GM18526 (cell line): Measurements from ENCODE around the gene PGA5.

ENCODE experiments used
- POLR2A ChIP-seq: IDR thresholded peaks from 3 replicates; pipeline ENCODE4 v1.6.1; 2011; ENCODE audit not compliant: insufficient read length; ENCODE audit errors: extremely low read depth

PGA5 gene

DNA sequence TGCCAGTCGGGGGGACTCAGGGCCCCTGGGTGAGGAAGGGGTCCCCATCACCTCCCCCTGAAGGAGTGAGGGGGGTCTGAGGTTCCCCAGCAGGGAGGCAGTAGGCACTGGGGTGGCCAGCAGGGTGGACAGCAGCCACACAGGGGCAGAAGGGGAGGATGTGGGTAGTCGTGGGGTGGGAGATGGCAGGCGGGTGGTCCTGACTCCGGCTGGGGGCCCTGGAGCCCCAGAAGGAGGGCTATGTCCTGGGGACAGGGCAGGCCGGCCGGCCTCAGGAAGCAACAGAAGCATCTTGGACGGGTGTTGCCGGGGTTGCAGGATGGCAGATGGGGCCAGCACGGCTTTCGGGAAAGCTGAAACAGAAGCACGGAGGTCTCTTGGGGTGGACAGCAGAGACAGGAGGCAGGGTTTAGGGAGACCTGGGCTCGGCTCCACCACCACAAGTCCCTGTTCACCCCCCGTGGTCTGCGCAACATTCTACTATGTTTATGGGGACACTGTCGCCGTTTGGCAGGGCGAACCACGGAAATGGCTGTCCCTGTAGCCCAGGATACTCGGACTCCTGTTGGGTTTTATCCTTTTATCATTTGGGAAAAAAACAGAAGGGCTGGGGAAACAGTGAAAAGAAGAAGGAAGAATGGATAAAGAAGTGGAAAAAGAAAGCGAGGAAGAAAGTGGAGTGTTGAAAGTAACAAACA lies 40.1 kb downstream of the PGA5 start:
- TF ChIP-seq POLR2A: no peak

DNA sequence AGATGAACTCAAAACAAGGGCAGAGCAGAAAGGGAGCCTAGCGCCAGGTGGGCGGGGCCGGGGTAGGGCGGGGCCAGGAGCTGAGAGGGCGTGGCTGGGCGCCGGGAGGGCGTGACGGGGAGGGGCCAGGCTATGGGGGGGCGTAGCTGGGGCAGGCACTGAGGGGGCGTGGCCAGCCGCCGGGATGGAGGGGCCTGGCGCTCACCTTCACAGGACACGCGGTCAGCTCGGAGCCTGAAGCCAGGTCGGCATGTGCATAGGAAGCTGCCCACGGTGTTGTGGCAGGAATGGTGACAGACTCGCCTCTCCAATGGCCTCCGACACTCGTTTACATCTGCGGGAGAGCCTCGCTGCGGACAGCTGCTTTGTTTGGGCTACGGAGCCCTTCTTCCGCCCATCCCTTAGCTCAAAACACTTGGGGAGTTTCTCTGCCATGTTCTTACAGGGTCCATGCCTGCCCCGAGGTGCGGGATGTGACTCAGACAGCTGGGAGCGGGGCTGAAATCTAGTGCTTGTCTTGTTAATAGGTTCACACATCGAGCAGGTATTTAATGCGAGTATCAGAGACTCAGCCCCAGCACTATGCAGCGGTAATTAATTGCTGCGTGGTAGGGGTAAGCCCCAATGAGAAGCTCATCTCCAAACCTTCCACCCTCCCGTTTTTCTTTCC lies 40.7 kb downstream of the PGA5 start:
- TF ChIP-seq POLR2A: no peak

DNA sequence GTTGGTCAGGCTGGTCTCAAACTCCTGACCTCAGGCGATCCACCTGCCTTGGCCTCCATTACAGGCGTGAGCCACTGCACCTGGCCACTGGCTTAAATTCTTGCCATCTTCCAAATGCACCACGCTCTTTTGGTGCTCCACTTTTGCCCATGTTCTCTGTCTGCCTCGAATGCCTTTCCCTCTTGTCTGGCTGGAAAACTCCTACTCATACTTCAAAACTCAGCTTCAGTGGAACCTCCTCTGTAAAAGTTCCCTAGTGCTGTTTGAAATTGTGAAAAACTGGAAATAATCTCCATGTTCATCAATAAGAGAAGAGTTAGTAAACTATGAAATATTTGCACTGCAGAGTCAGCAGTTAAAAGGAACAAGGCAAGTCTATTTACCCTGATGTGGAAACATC lies 42.6 kb downstream of the PGA5 start:
- TF ChIP-seq POLR2A: no peak

DNA sequence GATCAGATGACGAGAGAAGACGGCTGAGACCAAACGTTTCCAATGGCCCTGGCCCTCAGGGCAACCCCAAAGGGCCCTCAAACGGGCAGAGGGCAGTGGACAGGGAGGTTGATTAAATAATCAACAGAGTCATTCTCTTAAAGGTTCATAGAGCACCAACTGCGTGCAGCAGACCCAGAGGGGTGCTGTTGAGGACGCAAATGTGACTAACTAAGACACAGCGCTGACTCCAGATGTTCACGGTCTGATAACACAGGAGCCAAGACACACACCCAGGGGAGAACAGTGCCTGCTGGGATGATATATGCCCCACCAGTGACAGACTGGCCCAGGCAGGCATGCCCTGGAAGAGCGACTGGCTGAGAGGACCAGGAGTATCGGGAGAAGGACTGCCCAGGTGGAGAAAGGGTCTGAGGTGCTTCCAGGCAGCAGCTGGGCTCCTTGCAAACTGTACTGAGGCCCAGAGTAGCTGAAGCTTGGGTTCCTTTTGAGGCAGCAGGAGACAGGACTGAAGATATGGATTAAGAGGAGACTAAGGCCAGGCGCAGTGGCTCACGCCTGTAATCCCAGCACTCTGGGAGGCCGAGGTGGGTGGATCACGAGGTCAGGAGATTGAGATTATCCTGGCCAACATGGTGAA lies 46.5 kb downstream of the PGA5 start:
- TF ChIP-seq POLR2A: no peak

DNA sequence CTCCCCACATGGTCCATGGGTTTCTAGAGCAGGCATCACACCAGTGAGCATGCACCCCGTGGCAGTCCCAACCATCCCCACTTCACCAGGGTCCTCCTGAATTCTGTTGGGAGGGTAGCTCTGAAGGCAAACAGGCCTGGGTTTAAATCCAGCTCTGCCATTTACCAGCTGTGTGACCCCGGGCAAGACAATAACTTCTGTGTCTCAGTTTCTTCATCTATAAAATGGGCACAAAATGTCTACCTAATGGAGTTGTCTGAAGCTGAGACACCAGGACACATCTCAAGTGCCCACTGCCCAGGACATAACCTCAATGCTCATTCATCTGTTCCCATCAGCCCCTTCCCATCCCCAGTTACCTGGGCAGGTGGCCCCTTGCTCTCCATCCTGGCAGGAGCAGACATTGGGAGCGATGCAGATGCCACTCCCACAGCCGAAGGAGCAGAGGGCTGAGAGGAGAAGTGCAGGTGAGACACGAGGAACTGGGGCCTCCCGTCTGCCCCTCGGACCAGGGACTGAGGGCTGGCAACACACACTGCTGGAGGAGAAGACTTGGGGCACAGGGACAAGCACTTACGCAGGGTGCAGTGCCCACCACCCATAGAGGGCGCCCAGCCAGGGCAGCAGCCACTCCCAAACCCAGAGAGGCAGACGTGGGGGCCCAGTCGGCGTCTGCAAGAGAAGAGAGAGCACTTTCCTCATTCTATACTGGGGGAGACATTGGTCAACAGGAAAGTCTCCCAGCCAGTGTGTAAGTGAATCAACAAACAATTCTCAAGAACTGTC lies 50.1 kb downstream of the PGA5 start:
- no peak for TF ChIP-seq POLR2A

DNA sequence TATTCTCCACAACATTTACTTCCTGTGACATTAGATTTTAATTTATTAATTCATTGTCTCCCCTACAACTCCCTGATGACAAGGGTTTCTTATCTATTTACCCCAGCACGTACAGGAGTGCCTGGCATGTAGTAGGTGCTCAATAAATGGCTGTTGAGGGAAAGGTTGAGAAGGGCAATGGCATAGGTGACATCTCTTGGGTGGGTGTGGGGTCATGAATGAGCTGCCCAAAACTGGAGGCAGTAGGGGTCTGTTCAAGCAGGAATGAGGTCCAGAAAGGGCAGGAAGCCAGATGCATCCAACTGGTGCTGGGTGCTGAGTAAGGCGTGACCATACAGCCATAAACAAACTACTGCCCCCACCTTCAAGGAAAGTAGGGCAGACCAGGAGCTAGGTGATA lies 51.4 kb downstream of the PGA5 start:
- no peak for TF ChIP-seq POLR2A

DNA sequence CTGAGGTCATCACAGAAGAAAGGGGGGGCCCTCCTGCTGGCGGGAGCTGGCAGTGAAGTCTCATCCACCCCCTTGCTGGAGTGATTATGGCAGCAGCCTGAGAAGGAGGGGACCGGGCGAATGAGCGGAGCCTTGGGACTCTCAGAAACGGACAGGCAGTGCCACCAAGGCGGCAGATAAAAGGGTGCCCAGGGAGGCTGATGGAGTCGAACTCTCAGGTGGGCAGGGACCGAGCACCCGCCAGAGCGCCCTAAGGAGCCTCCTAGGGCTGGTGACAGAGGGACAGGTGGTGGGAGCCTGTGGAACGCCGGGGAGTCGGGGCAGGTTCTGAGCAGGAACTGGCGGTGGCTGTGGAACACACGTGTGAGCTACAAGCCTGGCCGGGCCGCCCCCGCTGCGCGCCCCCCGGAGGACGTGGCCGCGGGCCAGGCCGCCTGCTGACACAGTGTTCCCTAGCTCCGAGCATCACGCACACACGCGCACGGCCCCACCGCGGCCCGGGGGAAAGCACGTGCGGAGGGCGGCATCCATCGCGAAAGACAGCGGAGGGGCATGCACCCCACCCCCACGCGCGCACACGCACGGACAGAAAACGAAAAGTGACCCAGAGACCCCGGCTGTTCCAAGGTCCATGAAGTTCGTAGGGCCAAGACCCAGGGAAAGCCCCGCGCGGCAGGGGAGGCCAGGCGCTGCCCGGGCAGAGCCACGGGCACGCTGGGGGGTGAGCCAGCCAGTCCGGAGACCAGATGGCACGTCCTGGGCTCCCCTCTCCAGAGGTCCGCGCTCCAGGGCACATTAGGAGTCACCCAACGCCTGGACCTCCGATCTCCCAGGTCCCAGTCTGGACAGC lies 53.1 kb downstream of the PGA5 start:
- TF ChIP-seq POLR2A: no peak

DNA sequence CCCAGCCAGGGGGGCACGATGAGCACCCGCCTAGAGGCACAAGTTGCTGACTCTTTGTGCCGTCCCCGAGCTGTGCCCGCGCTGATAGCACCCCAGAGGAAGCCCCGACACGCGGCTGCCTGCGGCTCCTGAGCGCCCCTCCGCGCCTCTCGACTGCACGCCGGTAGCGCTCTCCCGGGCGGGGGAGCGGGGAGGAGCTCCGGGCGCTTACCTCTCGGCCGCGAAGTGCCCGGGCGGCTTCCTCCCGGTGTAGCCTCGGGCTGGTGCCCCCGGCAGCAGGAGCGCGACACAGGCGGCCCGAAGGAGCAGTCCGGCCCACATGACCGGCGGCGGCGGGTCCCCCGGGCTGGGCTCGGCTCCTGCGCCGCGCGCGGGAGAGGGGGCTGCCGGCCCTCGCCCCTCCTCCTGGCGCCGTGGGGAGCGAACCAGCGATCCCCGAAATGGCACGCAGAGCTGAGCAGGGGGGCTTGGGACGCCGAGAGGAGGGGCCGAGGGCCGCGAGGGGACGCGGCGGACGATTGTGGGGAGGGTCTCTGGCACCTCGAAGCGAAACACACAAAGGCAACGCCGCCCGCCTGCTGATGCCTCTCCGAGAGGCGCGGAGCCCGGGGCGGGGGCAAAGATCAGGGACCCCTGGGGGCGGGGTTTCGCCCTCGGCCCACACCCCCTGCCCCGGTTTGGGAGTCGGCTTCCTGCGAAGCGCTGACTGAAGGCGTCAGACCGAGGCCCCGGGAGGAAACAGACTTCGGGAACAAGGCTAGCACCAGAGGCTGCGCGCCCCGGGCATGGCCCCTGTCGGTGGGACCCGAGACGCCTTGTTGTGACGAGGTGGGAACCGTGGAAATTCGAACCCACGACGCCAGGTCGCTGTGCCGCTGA lies 54.0 kb downstream of the PGA5 start, which contains the start of gene VWCE:
Gene VWCE (minus strand): TSS at position 600 of the 879 bp plus-strand sequence. CDS start 279 bp downstream, at position 321.
- TF ChIP-seq POLR2A: peak; percentile 51

DNA sequence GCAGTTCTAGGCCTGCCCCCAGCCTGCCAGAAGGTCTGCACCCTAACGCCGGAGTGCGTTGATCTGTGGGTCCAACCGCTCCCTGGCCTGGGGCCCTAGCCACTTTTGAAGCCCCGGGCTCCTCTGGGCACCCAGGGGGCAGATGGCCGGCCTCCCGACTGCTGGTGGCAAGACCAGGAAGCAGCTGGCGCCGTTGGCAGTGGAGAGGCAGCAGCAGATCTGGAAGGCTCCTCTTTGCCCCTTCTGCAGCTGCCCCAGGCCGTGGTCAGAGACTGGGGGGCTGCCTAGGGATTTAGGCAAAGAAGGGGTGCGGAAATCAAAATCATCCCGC lies 54.6 kb downstream of the PGA5 start:
- TF ChIP-seq POLR2A: no peak

DNA sequence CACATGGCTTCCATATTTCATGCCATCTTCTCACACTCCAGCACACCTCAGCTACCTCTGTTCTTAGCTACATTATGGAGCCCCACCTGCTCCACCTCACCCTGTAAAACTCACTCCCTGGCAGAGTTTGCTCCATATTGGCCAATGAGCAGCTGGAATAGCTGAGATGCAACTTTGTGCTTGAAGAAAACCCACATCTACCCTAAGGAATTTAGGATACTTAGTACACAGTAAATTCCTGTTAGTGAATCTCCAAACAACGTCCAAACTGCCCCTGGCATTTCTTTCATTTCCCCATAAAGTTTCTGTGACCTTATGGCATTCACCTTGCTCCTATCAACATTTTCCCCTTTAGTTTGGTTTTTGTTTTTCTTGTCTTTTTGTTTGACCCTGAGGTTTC lies 56.4 kb downstream of the PGA5 start:
- no peak for TF ChIP-seq POLR2A

DNA sequence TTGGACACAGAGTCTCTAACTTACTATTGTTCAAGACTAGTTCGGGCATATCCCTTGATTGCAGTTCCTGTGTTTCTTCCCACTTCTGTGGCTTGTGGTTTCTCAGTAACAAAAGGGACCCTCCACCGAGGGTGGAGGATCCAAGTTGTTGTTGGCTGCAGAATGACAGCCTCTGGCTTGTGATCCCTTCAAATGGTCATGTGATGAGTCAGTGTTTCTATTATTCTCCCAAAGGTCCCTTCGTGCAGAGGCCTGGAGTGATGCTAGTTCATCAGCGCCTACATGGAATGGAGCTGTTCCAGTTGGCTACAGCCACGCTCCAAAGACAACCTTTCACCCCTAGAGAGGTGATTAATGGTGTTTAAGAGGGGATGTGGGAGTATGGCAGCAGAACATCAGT lies 56.8 kb downstream of the PGA5 start:
- no peak for TF ChIP-seq POLR2A

DNA sequence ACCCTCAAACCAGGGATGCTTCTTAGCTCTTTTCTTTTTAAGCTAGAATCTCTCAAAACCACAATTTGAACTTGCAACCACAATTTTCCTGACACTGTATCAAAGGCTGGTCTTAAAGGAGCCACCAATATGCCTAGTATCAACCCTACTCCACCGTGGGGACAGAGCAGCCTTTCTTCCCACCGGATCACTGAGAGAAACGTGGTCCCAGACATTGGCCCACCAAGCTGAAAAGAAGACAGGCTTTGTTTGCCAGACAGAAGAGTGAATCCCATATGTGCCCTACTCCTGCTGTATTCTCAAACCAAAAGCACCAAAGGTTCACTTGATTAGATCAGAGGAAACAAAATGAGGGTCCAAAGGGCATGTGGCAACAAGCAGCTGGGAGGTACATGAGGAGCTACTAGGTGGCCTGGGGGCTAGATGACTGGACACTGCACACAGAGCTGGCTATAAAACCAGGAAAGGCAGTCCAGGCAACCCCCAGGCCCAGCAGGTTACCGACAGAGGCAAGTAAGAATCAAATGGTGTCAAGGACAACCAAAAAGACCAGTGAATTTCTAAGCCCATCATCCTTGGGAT lies 57.8 kb downstream of the PGA5 start:
- TF ChIP-seq POLR2A: no peak
